H9 (cell line): ENCODE data around the gene PIK3C3. TPM values are rescaled to one million over a fixed set of nuclear protein-coding genes. Genes with fewer than 3 reads are reported as not detected.

Experiments
- DNase-seq: peaks from one replicate; pipeline ENCODE4 v3.0.0-alpha.2; 2017
- H2AFZ ChIP-seq: one replicate; pipeline ENCODE4 v1.6.1; 2013; ENCODE audit warnings: mild to moderate bottlenecking, low read length, control low read depth, moderate library complexity
- H2AK5ac ChIP-seq: 2 replicates; pipeline ENCODE4 v1.6.1; 2013; ENCODE audit warnings: low read length, control low read depth, mixed read lengths; ENCODE audit not compliant: insufficient read length
- H2BK120ac ChIP-seq: one replicate; pipeline ENCODE4 v1.6.1; 2013; ENCODE audit warnings: low read depth, mild to moderate bottlenecking, low read length, control low read depth, inconsistent platforms; ENCODE audit not compliant: poor library complexity, severe bottlenecking
- H2BK12ac ChIP-seq: 2 replicates; pipeline ENCODE4 v1.6.1; 2013; ENCODE audit warnings: low read length, control low read depth, mixed read lengths, low read depth; ENCODE audit not compliant: insufficient read length
- H2BK15ac ChIP-seq: 2 replicates; pipeline ENCODE4 v1.6.1; 2013; ENCODE audit warnings: low read depth, low read length, control low read depth
- H2BK20ac ChIP-seq: one replicate; pipeline ENCODE4 v1.6.1; 2013; ENCODE audit warnings: low read depth, mild to moderate bottlenecking, low read length, control low read depth, inconsistent platforms; ENCODE audit not compliant: poor library complexity, severe bottlenecking
- H2BK5ac ChIP-seq: 2 replicates; pipeline ENCODE4 v1.6.1; 2013; ENCODE audit warnings: low read length, control low read depth, mixed read lengths; ENCODE audit not compliant: insufficient read length
- H3K14ac ChIP-seq: 2 replicates; pipeline ENCODE4 v1.6.1; 2013; ENCODE audit warnings: low read length, control low read depth; ENCODE audit not compliant: insufficient read depth
- H3K18ac ChIP-seq: 2 replicates; pipeline ENCODE4 v1.6.1; 2013; ENCODE audit warnings: low read depth, mild to moderate bottlenecking, mixed read lengths, low read length, control low read depth; ENCODE audit not compliant: insufficient read length
- H3K23ac ChIP-seq: 2 replicates; pipeline ENCODE4 v1.6.1; 2013; ENCODE audit warnings: low read length, control low read depth, mixed read lengths, low read depth; ENCODE audit not compliant: insufficient read length
- H3K23me2 ChIP-seq: 2 replicates; pipeline ENCODE4 v1.6.1; 2013; ENCODE audit warnings: low read depth, mild to moderate bottlenecking, mixed read lengths, low read length, control low read depth; ENCODE audit not compliant: insufficient read length, poor library complexity, severe bottlenecking
- H3K27ac ChIP-seq: 2 replicates; pipeline ENCODE4 v1.5.1; 2013; ENCODE audit warnings: low read length, control low read depth, mixed read lengths, low read depth; ENCODE audit not compliant: insufficient read length
- H3K27me3 ChIP-seq: 2 replicates; pipeline ENCODE4 v1.6.1; 2013; ENCODE audit warnings: low read length, control low read depth, inconsistent platforms; ENCODE audit not compliant: insufficient read depth
- H3K4ac ChIP-seq: 2 replicates; pipeline ENCODE4 v1.6.1; 2013; ENCODE audit warnings: low read depth, mild to moderate bottlenecking, control low read depth, inconsistent platforms, low read length, moderate library complexity
- H3K4me1 ChIP-seq: 2 replicates; pipeline ENCODE4 v1.6.1; 2013; ENCODE audit warnings: low read length, control low read depth, inconsistent platforms; ENCODE audit not compliant: insufficient read depth
- H3K4me2 ChIP-seq: 2 replicates; pipeline ENCODE4 v1.6.1; 2013; ENCODE audit warnings: low read length, control low read depth, mixed read lengths; ENCODE audit not compliant: insufficient read length, insufficient read depth
- H3K56ac ChIP-seq: 2 replicates; pipeline ENCODE4 v1.6.1; 2013; ENCODE audit warnings: low read depth, mild to moderate bottlenecking, mixed read lengths, low read length, control low read depth; ENCODE audit not compliant: insufficient read length
- H3K79me1 ChIP-seq: 2 replicates; pipeline ENCODE4 v1.6.1; 2013; ENCODE audit warnings: low read depth, mild to moderate bottlenecking, moderate library complexity, low read length, control low read depth, inconsistent platforms; ENCODE audit not compliant: insufficient read depth, poor library complexity, severe bottlenecking
- H3K79me2 ChIP-seq: 2 replicates; pipeline ENCODE4 v1.6.1; 2013; ENCODE audit warnings: low read length, control low read depth, inconsistent platforms; ENCODE audit not compliant: insufficient read depth
- H3K9ac ChIP-seq: 2 replicates; pipeline ENCODE4 v1.6.1; 2013; ENCODE audit warnings: low read length, control low read depth, mixed read lengths; ENCODE audit not compliant: insufficient read length; ENCODE audit errors: extremely low read depth
- H3K9me3 ChIP-seq: one replicate; pipeline ENCODE4 v1.6.1; 2013; ENCODE audit warnings: low read depth, low read length, inconsistent platforms; ENCODE audit not compliant: control insufficient read depth
- H3T11ph ChIP-seq: one replicate; pipeline ENCODE4 v1.6.1; 2013; ENCODE audit warnings: mild to moderate bottlenecking, low read length, control low read depth, inconsistent platforms
- H4K20me1 ChIP-seq: one replicate; pipeline ENCODE4 v1.6.1; 2013; ENCODE audit not compliant: control insufficient read depth, insufficient read length, insufficient read depth
- H4K5ac ChIP-seq: 2 replicates; pipeline ENCODE4 v1.6.1; 2013; ENCODE audit warnings: low read depth, mild to moderate bottlenecking, mixed read lengths, low read length, control low read depth; ENCODE audit not compliant: insufficient read length
- H4K8ac ChIP-seq: replicated peaks from 2 replicates; pipeline ENCODE4 v1.6.1; 2013; ENCODE audit warnings: low read length, control low read depth, mixed read lengths, low read depth; ENCODE audit not compliant: insufficient read length
- H4K91ac ChIP-seq: 2 replicates; pipeline ENCODE4 v1.6.1; 2013; ENCODE audit warnings: low read depth, mild to moderate bottlenecking, moderate library complexity, mixed read lengths, low read length, control low read depth; ENCODE audit not compliant: insufficient read length
- H3K27ac Mint-ChIP-seq, 3 experiments: 2 replicates in 2 of 3; 3 replicates in 1 of 3; pipeline ENCODE4 v1.8.0; 2020 to 2021; ENCODE audit warnings: mixed read lengths in 3 of 3, mild to moderate bottlenecking in 1 of 3, moderate library complexity in 1 of 3
- H3K27me3 Mint-ChIP-seq: 2 replicates; pipeline ENCODE4 v1.8.0; 2021; ENCODE audit warnings: low read depth, mild to moderate bottlenecking, moderate library complexity, mixed read lengths
- H3K36me3 Mint-ChIP-seq, 3 experiments: 2 replicates in 2 of 3; 3 replicates in 1 of 3; pipeline ENCODE4 v1.8.0; 2020 to 2021; ENCODE audit warnings: low read depth in 3 of 3, mixed read lengths in 3 of 3; ENCODE audit not compliant: insufficient read depth in 1 of 3
- H3K4me1 Mint-ChIP-seq, 2 experiments: 2 replicates each; pipeline ENCODE4 v1.8.0; 2020; ENCODE audit warnings: mixed read lengths in 2 of 2
- H3K4me3 Mint-ChIP-seq, 2 experiments: 2 replicates in 1 of 2; 3 replicates in 1 of 2; pipeline ENCODE4 v1.8.0; 2020 to 2021; ENCODE audit warnings: mild to moderate bottlenecking in 2 of 2, mixed read lengths in 2 of 2, moderate library complexity in 1 of 2
- H3K9me3 Mint-ChIP-seq, 2 experiments: 2 replicates in 1 of 2; 3 replicates in 1 of 2; pipeline ENCODE4 v1.8.0; 2020; ENCODE audit warnings: mild to moderate bottlenecking in 2 of 2, mixed read lengths in 2 of 2, moderate library complexity in 1 of 2
- WGBS: extraction: QIAGEN DNeasy Blood & Tissue Kit; methylation state at CpG from one replicate; pipeline ENCODE4 v1.1.7; 2013; ENCODE audit warnings: missing lambda C conversion rate, low lambda C conversion rate, mixed read lengths; ENCODE audit not compliant: insufficient read length; ENCODE audit errors: extremely low coverage; 5-methylcytosine and 5-hydroxymethylcytosine counted together
- total RNA-seq: library from RNA; stranded (reverse); gene quantifications from 2 replicates; pipeline ENCODE4 v1.2.1, GENCODE V29; 2021
- TF ChIP-seq, protein P1 (sequence below): fragments of 200-600 bp; sonication (generic); conservative IDR thresholded peaks from 3 replicates; pipeline ENCODE4 v1.8.0; 2021; ENCODE audit warnings: antibody characterized with exemption, mild to moderate bottlenecking

Gene PIK3C3
- total RNA-seq, 1 experiment from 2014 or later, result 48.8 TPM

DNA sequence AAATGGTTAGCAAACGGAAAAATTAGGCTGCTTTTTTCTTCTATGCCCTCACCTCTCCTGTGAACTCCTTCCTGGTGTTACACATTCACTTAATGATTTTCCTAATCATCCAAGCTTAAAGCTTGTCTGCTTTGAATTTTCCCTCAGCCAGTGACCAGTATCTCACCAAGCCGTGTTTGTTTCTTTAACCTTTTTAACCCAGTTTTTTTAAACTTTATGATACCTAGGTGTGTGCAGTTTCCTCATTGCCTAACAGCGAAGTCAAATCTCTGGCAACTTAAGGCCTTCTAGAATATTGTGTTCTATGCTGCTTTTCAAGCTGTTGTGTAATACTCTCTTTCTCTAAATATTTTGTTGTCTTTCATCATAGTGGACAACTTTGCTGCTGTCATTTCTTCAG, 113.0 kb downstream of the PIK3C3 start:
- H3K18ac ChIP-seq, result no peak overlapping the region

More for the DNA sequence above, 113.0 kb downstream of the PIK3C3 start:
- Mint-ChIP-seq H3K27ac (no peak overlapping the region), H3K4me3 (no peak overlapping the region), H3K9me3 (no peaks in the 10 kb centered on the region), H3K4me1 (peaks cover 5 to 6% of the 10 kb centered on the region in 2 experiments; a peak in 3 of 4 replicates), H3K36me3 (peaks cover 9 to 42% (median 29%) of the 10 kb centered on the region in 3 experiments), H3K27me3 (no peaks in the 10 kb centered on the region)
- H3K23ac ChIP-seq, result no peak overlapping the region
- TF ChIP-seq, protein P1, sequence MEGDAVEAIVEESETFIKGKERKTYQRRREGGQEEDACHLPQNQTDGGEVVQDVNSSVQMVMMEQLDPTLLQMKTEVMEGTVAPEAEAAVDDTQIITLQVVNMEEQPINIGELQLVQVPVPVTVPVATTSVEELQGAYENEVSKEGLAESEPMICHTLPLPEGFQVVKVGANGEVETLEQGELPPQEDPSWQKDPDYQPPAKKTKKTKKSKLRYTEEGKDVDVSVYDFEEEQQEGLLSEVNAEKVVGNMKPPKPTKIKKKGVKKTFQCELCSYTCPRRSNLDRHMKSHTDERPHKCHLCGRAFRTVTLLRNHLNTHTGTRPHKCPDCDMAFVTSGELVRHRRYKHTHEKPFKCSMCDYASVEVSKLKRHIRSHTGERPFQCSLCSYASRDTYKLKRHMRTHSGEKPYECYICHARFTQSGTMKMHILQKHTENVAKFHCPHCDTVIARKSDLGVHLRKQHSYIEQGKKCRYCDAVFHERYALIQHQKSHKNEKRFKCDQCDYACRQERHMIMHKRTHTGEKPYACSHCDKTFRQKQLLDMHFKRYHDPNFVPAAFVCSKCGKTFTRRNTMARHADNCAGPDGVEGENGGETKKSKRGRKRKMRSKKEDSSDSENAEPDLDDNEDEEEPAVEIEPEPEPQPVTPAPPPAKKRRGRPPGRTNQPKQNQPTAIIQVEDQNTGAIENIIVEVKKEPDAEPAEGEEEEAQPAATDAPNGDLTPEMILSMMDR, result no peak
- H3K23me2 ChIP-seq, result no peaks in the 10 kb centered on the region
- H3T11ph ChIP-seq, result no peak overlapping the region
- no peak overlapping the region for H3K56ac ChIP-seq
- H3K79me1 ChIP-seq, result no peaks in the 10 kb centered on the region
- H2BK12ac ChIP-seq, result no peak overlapping the region
- no peak overlapping the region for H2AFZ ChIP-seq
- H2BK15ac ChIP-seq, result no peak overlapping the region
- no peak overlapping the region for H2BK120ac ChIP-seq
- no peak overlapping the region for H3K9ac ChIP-seq
- no peaks in the 10 kb centered on the region for H3K27me3 ChIP-seq
- H4K8ac ChIP-seq, result no peak overlapping the region
- no CpG with 5 or more reads among the region's 3 CpGs for WGBS
- H3K79me2 ChIP-seq, result no peaks in the 10 kb centered on the region
- no peak overlapping the region for H4K91ac ChIP-seq
- no peak overlapping the region for H3K4me2 ChIP-seq
- H4K20me1 ChIP-seq, result no peaks in the 10 kb centered on the region
- no peak overlapping the region for H2BK5ac ChIP-seq
- no peak overlapping the region for H2AK5ac ChIP-seq
- H3K4me1 ChIP-seq, result no peaks in the 10 kb centered on the region
- no peaks in the 10 kb centered on the region for H3K9me3 ChIP-seq
- H3K27ac ChIP-seq, result no peak overlapping the region
- DNase-seq, result no peak
- no peak overlapping the region for H3K14ac ChIP-seq
- H3K4ac ChIP-seq, result no peak overlapping the region
- H4K5ac ChIP-seq, result no peak overlapping the region
- H2BK20ac ChIP-seq, result no peak overlapping the region
